Mucosa of descending colon (tissue), 3 donors: Measurements from ENCODE around the gene TRAF2. TPM values are rescaled to one million over a fixed set of nuclear protein-coding genes. Genes with fewer than 3 reads are reported as not detected.

Experiments
- ATAC-seq: fragments of 200-7000 bp; cut with Tn5 transposase; one replicate; pipeline ENCODE4 v1.9.1; 2020; ENCODE audit warnings: mild to moderate bottlenecking, moderate library complexity
- DNase-seq, 3 donors: peaks; one replicate each; pipeline ENCODE4 v3.0.0-alpha.2; 2020
- H3K36me3 ChIP-seq: fragments of 200-600 bp; one replicate; pipeline ENCODE4 v1.8.0; 2021; ENCODE audit warnings: low read depth, mild to moderate bottlenecking
- H3K4me1 ChIP-seq: fragments of 200-600 bp; one replicate; pipeline ENCODE4 v1.8.0; 2021; ENCODE audit warnings: low read depth, mild to moderate bottlenecking
- H3K4me3 ChIP-seq: fragments of 200-600 bp; one replicate; pipeline ENCODE4 v1.8.0; 2021; ENCODE audit warnings: mild to moderate bottlenecking
- H3K9me3 ChIP-seq: fragments of 200-600 bp; one replicate; pipeline ENCODE4 v1.8.0; 2021; ENCODE audit warnings: mild to moderate bottlenecking
- CTCF ChIP-seq: fragments of 200-600 bp; IDR thresholded peaks from one replicate; pipeline ENCODE4 v1.8.0; 2022; ENCODE audit warnings: antibody characterized with exemption, mild to moderate bottlenecking
- intact Hi-C, 2 donors: fragments of 100-400 bp; cut with DNase I in 1 of 2; cut with micrococcal nuclease in 1 of 2; formaldehyde crosslinking; loops; one replicate each; pipeline versions ENCODE4 v1.11.0 to v1.11.1; 2022; cut with DNase I, micrococcal nuclease
- total RNA-seq, 3 donors: library from RNA; stranded (reverse); fragmentation: NEBNext Ultra II Directional in 2 of 3; extraction: Animal tissue kit (Norgen Biotek cat#: 25700) in 2 of 3; gene quantifications; one replicate each; pipeline versions ENCODE4 v1.2.1 to v1.2.4, GENCODE V29; 2021 to 2023
- donor health status: DM: no; HTN: no; CAD: no; lungs with moderate emphysema.
- donor health status: DM: no; HTN: no; CAD: no.
- donor health status: DM: no; HTN: yes; CAD: no.

Gene TRAF2
- total RNA-seq, 3 donors from 2014 or later: 19.6 to 28.2 (median 21.1) TPM

GRCh38 chr9:136937186-136938001 lies 51.1 kb downstream of the TRAF2 start:
- DNase-seq: no peak
- peaks cover 19% of the 10 kb centered on the region for H3K36me3 ChIP-seq

GRCh38 chr9:136939431-136939995 lies 53.2 kb downstream of the TRAF2 start:
- H3K4me1 ChIP-seq: peaks cover 11% of the 10 kb centered on the region
- peaks cover 20% of the 10 kb centered on the region for H3K36me3 ChIP-seq
- DNase-seq (peak in 1 of 3 donors; percentile 51), ATAC-seq (no peak)
- H3K4me3 ChIP-seq: no peak overlapping the region
- intact Hi-C loops: no loop called here
- H3K9me3 ChIP-seq: no peaks in the 10 kb centered on the region
- TF ChIP-seq CTCF: no peak

More at GRCh38 chr9:136937186-136938001, 51.1 kb downstream of the TRAF2 start:
- Histone ChIP-seq H3K9me3 (no peaks in the 10 kb centered on the region), H3K4me1 (no peaks in the 10 kb centered on the region), H3K4me3 (no peak overlapping the region)
- intact Hi-C loops: no loop called here
- TF ChIP-seq CTCF: no peak
- no peak for ATAC-seq

- intact Hi-C loops: no loop called here
- no peak for ATAC-seq
- Histone ChIP-seq H3K9me3 (no peaks in the 10 kb centered on the region), H3K4me1 (peaks cover 11% of the 10 kb centered on the region), H3K4me3 (no peak overlapping the region), H3K36me3 (peaks cover 20% of the 10 kb centered on the region)
- DNase-seq: peak in 1 of 3 donors; percentile 40
- no peak for TF ChIP-seq CTCF
Observed at GRCh38 chr9:136939996-136940525, 53.7 kb downstream of the TRAF2 start.

- DNase-seq (peak in 1 of 3 donors; percentile 56), ATAC-seq (no peak)
- no peak for TF ChIP-seq CTCF
- H3K4me1 ChIP-seq: peaks cover 11% of the 10 kb centered on the region
- intact Hi-C loops: no loop called here
- H3K9me3 ChIP-seq: no peaks in the 10 kb centered on the region
- H3K36me3 ChIP-seq: peaks cover 20% of the 10 kb centered on the region
- H3K4me3 ChIP-seq: no peak overlapping the region
Observed at GRCh38 chr9:136940526-136941230, 54.4 kb downstream of the TRAF2 start.

- ATAC-seq (no peak), DNase-seq (no peak)
- TF ChIP-seq CTCF: no peak
- H3K4me1 ChIP-seq: peaks cover 11% of the 10 kb centered on the region
- H3K4me3 ChIP-seq: no peak overlapping the region
- no peaks in the 10 kb centered on the region for H3K9me3 ChIP-seq
- H3K36me3 ChIP-seq: peaks cover 20% of the 10 kb centered on the region
- intact Hi-C loops: no loop called here
Observed at GRCh38 chr9:136941231-136942111, 55.2 kb downstream of the TRAF2 start.
